Keratinocyte (primary cell): ENCODE data around the gene RENBP. TPM values are rescaled to one million over a fixed set of nuclear protein-coding genes. Genes with fewer than 3 reads are reported as not detected.
A peak's percentile ranks its signal among the peaks of the same experiment; 100 is the strongest.

ENCODE experiments used
- DNase-seq: peaks from one replicate; pipeline ENCODE4 v3.0.0-alpha.2; 2011; ENCODE audit warnings: low read depth, missing footprints, low spot score
- FAIRE-seq: peaks from 2 replicates; lab custom pipeline; 2011; peaks lifted over from hg19 to GRCh38; lab: Jason Lieb, UNC
- H2AFZ ChIP-seq: 2 replicates; pipeline ENCODE4 v1.6.0; 2012; ENCODE audit warnings: low read length, control low read depth, inconsistent platforms; ENCODE audit not compliant: control insufficient read depth
- H3K27ac ChIP-seq: 2 replicates; pipeline ENCODE4 v1.5.1; 2011; ENCODE audit warnings: low read length; ENCODE audit not compliant: control insufficient read depth, insufficient read depth
- H3K27me3 ChIP-seq: 3 replicates; pipeline ENCODE4 v1.6.0; 2011; ENCODE audit warnings: low read length; ENCODE audit not compliant: control insufficient read depth, insufficient read depth; ENCODE audit errors: extremely low read depth
- H3K36me3 ChIP-seq, 2 experiments: 2 replicates in 1 of 2; 3 replicates in 1 of 2; pipeline ENCODE4 v1.5.1; 2011; ENCODE audit warnings: low read length in 2 of 2, mild to moderate bottlenecking in 1 of 2; ENCODE audit not compliant: control insufficient read depth in 2 of 2, insufficient read depth in 2 of 2; ENCODE audit errors: extremely low read depth in 1 of 2
- H3K4me1 ChIP-seq: 3 replicates; pipeline ENCODE4 v1.5.1; 2011; ENCODE audit warnings: low read length; ENCODE audit not compliant: control insufficient read depth, insufficient read depth; ENCODE audit errors: extremely low read depth
- H3K4me2 ChIP-seq: 3 replicates; pipeline ENCODE4 v1.6.0; 2011; ENCODE audit warnings: low read depth, low read length; ENCODE audit not compliant: control insufficient read depth, insufficient read depth; ENCODE audit errors: extremely low read depth
- H3K4me3 ChIP-seq, 3 experiments: fragments of 200-600 bp in 1 of 3; sonication (generic) in 1 of 3; 2 replicates in 2 of 3; 3 replicates in 1 of 3; pipeline ENCODE4 v1.5.1; 2011 to 2016; ENCODE audit warnings: low read length in 3 of 3, mild to moderate bottlenecking in 3 of 3, control low read depth in 2 of 3, inconsistent platforms in 1 of 3, low read depth in 1 of 3, mixed read lengths in 1 of 3, mixed run types in 1 of 3, moderate library complexity in 1 of 3; ENCODE audit not compliant: control insufficient read depth in 2 of 3, insufficient read depth in 2 of 3; ENCODE audit errors: extremely low read depth in 1 of 3
- H3K79me2 ChIP-seq: 2 replicates; pipeline ENCODE4 v1.6.0; 2012; ENCODE audit warnings: low read length; ENCODE audit not compliant: control insufficient read depth, insufficient read depth
- H3K9ac ChIP-seq: 3 replicates; pipeline ENCODE4 v1.6.0; 2011; ENCODE audit warnings: low read length; ENCODE audit not compliant: control insufficient read depth, insufficient read depth; ENCODE audit errors: extremely low read depth
- H3K9me1 ChIP-seq: 3 replicates; pipeline ENCODE4 v1.6.0; 2011; ENCODE audit warnings: low read length; ENCODE audit not compliant: control insufficient read depth, insufficient read depth; ENCODE audit errors: extremely low read depth
- H3K9me3 ChIP-seq: 2 replicates; pipeline ENCODE4 v1.5.1; 2012; ENCODE audit warnings: low read depth, low read length; ENCODE audit not compliant: control insufficient read depth
- H4K20me1 ChIP-seq: 3 replicates; pipeline ENCODE4 v1.6.0; 2011; ENCODE audit warnings: low read length; ENCODE audit not compliant: control insufficient read depth, insufficient read depth; ENCODE audit errors: extremely low read depth
- CTCF ChIP-seq, 3 experiments: IDR thresholded peaks in 1 of 3; conservative IDR thresholded peaks in 1 of 3; optimal IDR thresholded peaks in 1 of 3; 2 replicates in 2 of 3; 3 replicates in 1 of 3; pipeline versions ENCODE3 to v1.5.1; 2011; ENCODE audit warnings: low read length in 3 of 3, mild to moderate bottlenecking in 3 of 3, moderate library complexity in 2 of 3, control low read depth in 1 of 3, inconsistent platforms in 1 of 3; ENCODE audit not compliant: insufficient read depth in 2 of 3; ENCODE audit errors: extremely low read depth in 1 of 3
- EZH2 ChIP-seq: IDR thresholded peaks from one replicate; pipeline ENCODE4 v1.6.1; 2012; ENCODE audit warnings: inconsistent platforms, mild to moderate bottlenecking, low read length, moderate library complexity
- dilution Hi-C: fragments of 300-500 bp; cut with MboI; formaldehyde crosslinking; loops from one replicate; pipeline ENCODE4 v1.7.0; 2020; ENCODE audit warnings: low sequenced_read_pairs; ENCODE audit not compliant: extremely low pct_ligation_motif_present
- polyA plus RNA-seq, 5 experiments: library from polyadenylated mRNA; depleted of rRNA in 3 of 5; stranded (reverse) in 3 of 5; stranded (forward) in 1 of 5; unstranded in 1 of 5; fragments of >200 nt; gene quantifications; 1 replicate in 1 of 5; 2 replicates in 3 of 5; 3 replicates in 1 of 5; pipeline versions ENCODE4 v1.2.1 to v1.2.3, GENCODE V29; 2011 to 2012; ENCODE audit warnings: missing spikeins in 2 of 5, low read depth in 1 of 5, low replicate concordance in 1 of 5

The RENBP gene
- polyA plus RNA-seq, 1 donor (not counting 4 experiments of a cell fraction or from before 2014, with no cell fraction given), result 0.16 TPM

GRCh38 chrX:153934148-153934761, 10.2 kb downstream of the RENBP start:
- H3K36me3 ChIP-seq, result peaks cover 3 to 9% of the 10 kb centered on the region in 2 experiments
- peak overlapping the region; percentile 75 for H3K9ac ChIP-seq
- H3K4me1 ChIP-seq, result peaks cover 3% of the 10 kb centered on the region
- DNase-seq, result no peak
- H3K27ac ChIP-seq, result peak overlapping the region; percentile 31
- no peak overlapping the region for H2AFZ ChIP-seq
- H3K4me3 ChIP-seq, result peak overlapping the region; percentile 61 to 79 (median 76)
- peaks cover 28% of the 10 kb centered on the region for H3K79me2 ChIP-seq
- TF ChIP-seq CTCF (optimal IDR thresholded peaks at IDR 0.05 in 1 of 3, IDR thresholded peaks at IDR 0.05 in 1 of 3, conservative IDR thresholded peaks at IDR 0.05 in 1 of 3; ENCODE audit: extremely low read depth in 1 of 3, insufficient read depth in 2 of 3, low read length in 3 of 3) (no peak), EZH2 (no peak)
- no peaks in the 10 kb centered on the region for H3K9me3 ChIP-seq
- H3K9me1 ChIP-seq, result no peaks in the 10 kb centered on the region
- H4K20me1 ChIP-seq, result no peaks in the 10 kb centered on the region
- H3K27me3 ChIP-seq, result no peaks in the 10 kb centered on the region
- H3K4me2 ChIP-seq, result peak overlapping the region; percentile 82
- no peak for FAIRE-seq
- dilution Hi-C loops, result no loop called here

GRCh38 chrX:153933748-153934147, 10.7 kb downstream of the RENBP start:
- Histone ChIP-seq H3K27ac (peak overlapping the region; percentile 31), H3K79me2 (peaks cover 28% of the 10 kb centered on the region), H3K27me3 (no peaks in the 10 kb centered on the region), H4K20me1 (no peaks in the 10 kb centered on the region), H2AFZ (no peak overlapping the region), H3K9me1 (no peaks in the 10 kb centered on the region), H3K4me3 (peak overlapping the region; percentile 61 to 79 (median 76)), H3K4me2 (peak overlapping the region; percentile 82), H3K9me3 (no peaks in the 10 kb centered on the region), H3K36me3 (peaks cover 6 to 9% of the 10 kb centered on the region in 2 experiments), H3K4me1 (peaks cover 3% of the 10 kb centered on the region), H3K9ac (peak overlapping the region; percentile 75)
- TF ChIP-seq EZH2, result no peak
- TF ChIP-seq CTCF (optimal IDR thresholded peaks at IDR 0.05 in 1 of 3, IDR thresholded peaks at IDR 0.05 in 1 of 3, conservative IDR thresholded peaks at IDR 0.05 in 1 of 3; ENCODE audit: extremely low read depth in 1 of 3, insufficient read depth in 2 of 3, low read length in 3 of 3), result no peak
- DNase-seq (no peak), FAIRE-seq (no peak)
- dilution Hi-C loops, result no loop called here
